H1 (cell line): ENCODE results near the gene SNRPB2. TPM values are rescaled to one million over a fixed set of nuclear protein-coding genes. Genes with fewer than 3 reads are reported as not detected.

Experiments used
- BRCA1 ChIP-seq: IDR thresholded peaks from 2 replicates; pipeline ENCODE4 v1.6.1; 2012; ENCODE audit warnings: low read depth, low read length, improper control_type of control experiment
- CBX5 ChIP-seq: fragments of 300-800, 300-1000 bp; sonication (generic); IDR thresholded peaks from 2 replicates; pipeline ENCODE4 v1.7.1; 2016; ENCODE audit warnings: antibody characterized with exemption, low read length, low read depth
- EP300 ChIP-seq, 2 experiments: IDR thresholded peaks; 1 replicate in 1 of 2; 2 replicates in 1 of 2; pipeline ENCODE4 v1.6.1; 2011 to 2012; ENCODE audit warnings: low read depth in 2 of 2, low read length in 2 of 2, mild to moderate bottlenecking in 2 of 2, borderline replicate concordance in 1 of 2, inconsistent platforms in 1 of 2, moderate library complexity in 1 of 2
- GTF2F1 ChIP-seq: IDR thresholded peaks from 2 replicates; pipeline ENCODE4 v1.6.1; 2012; ENCODE audit warnings: low read depth, low read length, improper control_type of control experiment, borderline replicate concordance
- RFX5 ChIP-seq: IDR thresholded peaks from 2 replicates; pipeline ENCODE4 v1.6.1; 2011; ENCODE audit warnings: low read depth, low read length, improper control_type of control experiment, borderline replicate concordance
- SP4 ChIP-seq: IDR thresholded peaks from 2 replicates; pipeline ENCODE4 v1.6.1; 2012; ENCODE audit warnings: low read length, inconsistent platforms
- SRF ChIP-seq: IDR thresholded peaks from 2 replicates; pipeline ENCODE4 v1.6.1; 2011; ENCODE audit warnings: mild to moderate bottlenecking, low read depth, low read length, moderate library complexity
- TBP ChIP-seq: IDR thresholded peaks from 2 replicates; pipeline ENCODE4 v1.6.1; 2011; ENCODE audit warnings: low read depth, low read length, improper control_type of control experiment
- TCF12 ChIP-seq: IDR thresholded peaks from 2 replicates; pipeline ENCODE4 v1.6.1; 2011; ENCODE audit warnings: low read depth, mild to moderate bottlenecking, low read length
- polyA plus RNA-seq, 7 experiments: library from polyadenylated mRNA; depleted of rRNA in 3 of 7; stranded (reverse) in 5 of 7; unstranded in 2 of 7; fragments of >200 nt in 5 of 7; fragments of 200-250 nt in 2 of 7; gene quantifications; 1 replicate in 5 of 7; 2 replicates in 1 of 7; 4 replicates in 1 of 7; pipeline versions ENCODE4 v1.2.1 to v1.2.3, GENCODE V29; 2011 to 2013; ENCODE audit warnings: missing spikeins in 2 of 7, mixed read lengths in 2 of 7
- total RNA-seq: library from RNA; stranded (reverse); fragmentation: NEBNext Ultra II Directional; extraction: Animal tissue kit (Norgen Biotek cat#: 25700); gene quantifications from 2 replicates; pipeline ENCODE4 v1.2.1, GENCODE V29; 2021
- TF ChIP-seq, protein P1 (sequence below): fragments of 300-600 bp; sonication (generic); IDR thresholded peaks from 2 replicates; pipeline ENCODE4 v1.7.1; 2012; ENCODE audit warnings: low read length, moderate library complexity, mild to moderate bottlenecking, inconsistent platforms; ENCODE audit not compliant: insufficient replicate concordance

Gene SNRPB2
- total and polyA plus RNA-seq, 2 of the 8 experiments (the other 6 are each of a cell fraction or from before 2014, with no cell fraction given): 49.4 to 102 TPM

DNA sequence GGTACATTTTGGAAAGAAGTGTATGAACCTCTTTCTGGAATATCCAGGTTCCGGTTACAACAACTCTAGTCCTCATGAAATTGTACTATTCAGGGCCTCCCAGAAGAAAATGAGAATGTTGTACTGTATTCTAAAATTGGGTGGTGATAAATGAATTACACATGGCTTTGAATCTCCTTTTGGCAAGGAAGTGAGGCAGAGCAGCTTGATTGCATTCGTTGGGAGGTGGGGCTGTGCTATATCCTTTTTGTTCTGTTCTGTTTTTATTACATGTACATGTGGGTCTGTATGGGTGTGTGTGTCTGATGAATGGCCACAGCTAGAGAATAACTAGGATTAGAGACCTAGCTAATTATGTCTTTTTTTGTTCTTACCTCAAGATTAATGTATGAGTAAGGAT, 37.8 kb upstream of the SNRPB2 start (continued):
- TF ChIP-seq, protein P1, sequence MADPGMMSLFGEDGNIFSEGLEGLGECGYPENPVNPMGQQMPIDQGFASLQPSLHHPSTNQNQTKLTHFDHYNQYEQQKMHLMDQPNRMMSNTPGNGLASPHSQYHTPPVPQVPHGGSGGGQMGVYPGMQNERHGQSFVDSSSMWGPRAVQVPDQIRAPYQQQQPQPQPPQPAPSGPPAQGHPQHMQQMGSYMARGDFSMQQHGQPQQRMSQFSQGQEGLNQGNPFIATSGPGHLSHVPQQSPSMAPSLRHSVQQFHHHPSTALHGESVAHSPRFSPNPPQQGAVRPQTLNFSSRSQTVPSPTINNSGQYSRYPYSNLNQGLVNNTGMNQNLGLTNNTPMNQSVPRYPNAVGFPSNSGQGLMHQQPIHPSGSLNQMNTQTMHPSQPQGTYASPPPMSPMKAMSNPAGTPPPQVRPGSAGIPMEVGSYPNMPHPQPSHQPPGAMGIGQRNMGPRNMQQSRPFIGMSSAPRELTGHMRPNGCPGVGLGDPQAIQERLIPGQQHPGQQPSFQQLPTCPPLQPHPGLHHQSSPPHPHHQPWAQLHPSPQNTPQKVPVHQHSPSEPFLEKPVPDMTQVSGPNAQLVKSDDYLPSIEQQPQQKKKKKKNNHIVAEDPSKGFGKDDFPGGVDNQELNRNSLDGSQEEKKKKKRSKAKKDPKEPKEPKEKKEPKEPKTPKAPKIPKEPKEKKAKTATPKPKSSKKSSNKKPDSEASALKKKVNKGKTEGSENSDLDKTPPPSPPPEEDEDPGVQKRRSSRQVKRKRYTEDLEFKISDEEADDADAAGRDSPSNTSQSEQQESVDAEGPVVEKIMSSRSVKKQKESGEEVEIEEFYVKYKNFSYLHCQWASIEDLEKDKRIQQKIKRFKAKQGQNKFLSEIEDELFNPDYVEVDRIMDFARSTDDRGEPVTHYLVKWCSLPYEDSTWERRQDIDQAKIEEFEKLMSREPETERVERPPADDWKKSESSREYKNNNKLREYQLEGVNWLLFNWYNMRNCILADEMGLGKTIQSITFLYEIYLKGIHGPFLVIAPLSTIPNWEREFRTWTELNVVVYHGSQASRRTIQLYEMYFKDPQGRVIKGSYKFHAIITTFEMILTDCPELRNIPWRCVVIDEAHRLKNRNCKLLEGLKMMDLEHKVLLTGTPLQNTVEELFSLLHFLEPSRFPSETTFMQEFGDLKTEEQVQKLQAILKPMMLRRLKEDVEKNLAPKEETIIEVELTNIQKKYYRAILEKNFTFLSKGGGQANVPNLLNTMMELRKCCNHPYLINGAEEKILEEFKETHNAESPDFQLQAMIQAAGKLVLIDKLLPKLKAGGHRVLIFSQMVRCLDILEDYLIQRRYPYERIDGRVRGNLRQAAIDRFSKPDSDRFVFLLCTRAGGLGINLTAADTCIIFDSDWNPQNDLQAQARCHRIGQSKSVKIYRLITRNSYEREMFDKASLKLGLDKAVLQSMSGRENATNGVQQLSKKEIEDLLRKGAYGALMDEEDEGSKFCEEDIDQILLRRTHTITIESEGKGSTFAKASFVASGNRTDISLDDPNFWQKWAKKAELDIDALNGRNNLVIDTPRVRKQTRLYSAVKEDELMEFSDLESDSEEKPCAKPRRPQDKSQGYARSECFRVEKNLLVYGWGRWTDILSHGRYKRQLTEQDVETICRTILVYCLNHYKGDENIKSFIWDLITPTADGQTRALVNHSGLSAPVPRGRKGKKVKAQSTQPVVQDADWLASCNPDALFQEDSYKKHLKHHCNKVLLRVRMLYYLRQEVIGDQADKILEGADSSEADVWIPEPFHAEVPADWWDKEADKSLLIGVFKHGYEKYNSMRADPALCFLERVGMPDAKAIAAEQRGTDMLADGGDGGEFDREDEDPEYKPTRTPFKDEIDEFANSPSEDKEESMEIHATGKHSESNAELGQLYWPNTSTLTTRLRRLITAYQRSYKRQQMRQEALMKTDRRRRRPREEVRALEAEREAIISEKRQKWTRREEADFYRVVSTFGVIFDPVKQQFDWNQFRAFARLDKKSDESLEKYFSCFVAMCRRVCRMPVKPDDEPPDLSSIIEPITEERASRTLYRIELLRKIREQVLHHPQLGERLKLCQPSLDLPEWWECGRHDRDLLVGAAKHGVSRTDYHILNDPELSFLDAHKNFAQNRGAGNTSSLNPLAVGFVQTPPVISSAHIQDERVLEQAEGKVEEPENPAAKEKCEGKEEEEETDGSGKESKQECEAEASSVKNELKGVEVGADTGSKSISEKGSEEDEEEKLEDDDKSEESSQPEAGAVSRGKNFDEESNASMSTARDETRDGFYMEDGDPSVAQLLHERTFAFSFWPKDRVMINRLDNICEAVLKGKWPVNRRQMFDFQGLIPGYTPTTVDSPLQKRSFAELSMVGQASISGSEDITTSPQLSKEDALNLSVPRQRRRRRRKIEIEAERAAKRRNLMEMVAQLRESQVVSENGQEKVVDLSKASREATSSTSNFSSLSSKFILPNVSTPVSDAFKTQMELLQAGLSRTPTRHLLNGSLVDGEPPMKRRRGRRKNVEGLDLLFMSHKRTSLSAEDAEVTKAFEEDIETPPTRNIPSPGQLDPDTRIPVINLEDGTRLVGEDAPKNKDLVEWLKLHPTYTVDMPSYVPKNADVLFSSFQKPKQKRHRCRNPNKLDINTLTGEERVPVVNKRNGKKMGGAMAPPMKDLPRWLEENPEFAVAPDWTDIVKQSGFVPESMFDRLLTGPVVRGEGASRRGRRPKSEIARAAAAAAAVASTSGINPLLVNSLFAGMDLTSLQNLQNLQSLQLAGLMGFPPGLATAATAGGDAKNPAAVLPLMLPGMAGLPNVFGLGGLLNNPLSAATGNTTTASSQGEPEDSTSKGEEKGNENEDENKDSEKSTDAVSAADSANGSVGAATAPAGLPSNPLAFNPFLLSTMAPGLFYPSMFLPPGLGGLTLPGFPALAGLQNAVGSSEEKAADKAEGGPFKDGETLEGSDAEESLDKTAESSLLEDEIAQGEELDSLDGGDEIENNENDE: no peak
- TF ChIP-seq RFX5: no peak
- no peak for TF ChIP-seq SP4
- no peak for TF ChIP-seq TBP
- TF ChIP-seq SRF: no peak
- no peak for TF ChIP-seq GTF2F1
- TF ChIP-seq BRCA1: no peak
- TF ChIP-seq TCF12: no peak
- TF ChIP-seq EP300 (IDR thresholded peaks at IDR 0.05; ENCODE audit: borderline replicate concordance in 1 of 2, low read depth in 2 of 2, low read length in 2 of 2): no peak
- no peak for TF ChIP-seq CBX5
